ENCODE results near the gene QSOX2. TPM values are rescaled to one million over a fixed set of nuclear protein-coding genes. Genes with fewer than 3 reads are reported as not detected.

QSOX2 gene
- total and polyA plus RNA-seq, 2 experiments from 2014 or later = 9.2 to 29.2 TPM

GRCh38 chr9:136244122-136244968, 1.3 kb downstream of the QSOX2 start:
- Histone ChIP-seq H3K27me3 (ENCODE audit: insufficient read depth) (0 out of 2 replicates have a peak, but pooled peaks cover 8% of the 10 kb centered on the region), H3K27ac (ENCODE audit: low read depth) (peak overlapping the region; percentile 66; the same call in 1 of the 2 replicates), H3K4me1 (ENCODE audit: insufficient read depth) (peaks cover 21% of the 10 kb centered on the region), H3K9me2 (ENCODE audit: insufficient read depth) (no peaks in the 10 kb centered on the region), H2AFZ (no peak overlapping the region), H3K79me2 (replicated peaks; ENCODE audit: insufficient read depth) (peaks cover 57% of the 10 kb centered on the region), H3K4me3 (peak overlapping the region; percentile 84), H3F3A (replicated peaks; ENCODE audit: low read depth) (0 out of 2 replicates have a peak, but pooled peaks cover 5% of the 10 kb centered on the region), H3K4me2 (peak overlapping the region; percentile 99), H4K20me1 (replicated peaks; ENCODE audit: insufficient read depth) (peaks cover 44% of the 10 kb centered on the region), H3K36me3 (ENCODE audit: insufficient read depth) (no peaks in the 10 kb centered on the region)
- Mint-ChIP-seq H3K27me3 (ENCODE audit: insufficient read depth, low read depth, poor library complexity) (peaks cover 24% of the 10 kb centered on the region), H3K4me3 (peak overlapping the region; percentile 87), H3K36me3 (ENCODE audit: low read depth) (no peaks in the 10 kb centered on the region), H3K9me3 (no peaks in the 10 kb centered on the region), H3K4me1 (peaks cover 44% of the 10 kb centered on the region), H3K27ac (peak overlapping the region; percentile 41)
- DNase-seq (ENCODE audit: low spot score) (no peak), ATAC-seq (no peak)
- TF ChIP-seq NANOG (IDR thresholded peaks at IDR 0.05; ENCODE audit: borderline replicate concordance) (no peak), ZNF331 (CRISPR knock-in tag; IDR thresholded peaks at IDR 0.05; ENCODE audit: low read depth) (no peak), ZNF114 (CRISPR knock-in tag; IDR thresholded peaks at IDR 0.05) (no peak), STAT1 (IDR thresholded peaks at IDR 0.05; ENCODE audit: unreplicated experiment) (no peak), JUNB (IDR thresholded peaks at IDR 0.05; ENCODE audit: unreplicated experiment) (no peak), EZH2phosphoT487 (IDR thresholded peaks at IDR 0.05; ENCODE audit: unreplicated experiment) (no peak), EZH2 (IDR thresholded peaks at IDR 0.05; ENCODE audit: low read depth, unreplicated experiment) (no peak), CREB1 (CRISPR knock-in tag; IDR thresholded peaks at IDR 0.05; ENCODE audit: low read depth) (no peak), POLR2AphosphoS5 (IDR thresholded peaks at IDR 0.05; ENCODE audit: low read depth) (no peak)
- TF ChIP-seq, protein P1, sequence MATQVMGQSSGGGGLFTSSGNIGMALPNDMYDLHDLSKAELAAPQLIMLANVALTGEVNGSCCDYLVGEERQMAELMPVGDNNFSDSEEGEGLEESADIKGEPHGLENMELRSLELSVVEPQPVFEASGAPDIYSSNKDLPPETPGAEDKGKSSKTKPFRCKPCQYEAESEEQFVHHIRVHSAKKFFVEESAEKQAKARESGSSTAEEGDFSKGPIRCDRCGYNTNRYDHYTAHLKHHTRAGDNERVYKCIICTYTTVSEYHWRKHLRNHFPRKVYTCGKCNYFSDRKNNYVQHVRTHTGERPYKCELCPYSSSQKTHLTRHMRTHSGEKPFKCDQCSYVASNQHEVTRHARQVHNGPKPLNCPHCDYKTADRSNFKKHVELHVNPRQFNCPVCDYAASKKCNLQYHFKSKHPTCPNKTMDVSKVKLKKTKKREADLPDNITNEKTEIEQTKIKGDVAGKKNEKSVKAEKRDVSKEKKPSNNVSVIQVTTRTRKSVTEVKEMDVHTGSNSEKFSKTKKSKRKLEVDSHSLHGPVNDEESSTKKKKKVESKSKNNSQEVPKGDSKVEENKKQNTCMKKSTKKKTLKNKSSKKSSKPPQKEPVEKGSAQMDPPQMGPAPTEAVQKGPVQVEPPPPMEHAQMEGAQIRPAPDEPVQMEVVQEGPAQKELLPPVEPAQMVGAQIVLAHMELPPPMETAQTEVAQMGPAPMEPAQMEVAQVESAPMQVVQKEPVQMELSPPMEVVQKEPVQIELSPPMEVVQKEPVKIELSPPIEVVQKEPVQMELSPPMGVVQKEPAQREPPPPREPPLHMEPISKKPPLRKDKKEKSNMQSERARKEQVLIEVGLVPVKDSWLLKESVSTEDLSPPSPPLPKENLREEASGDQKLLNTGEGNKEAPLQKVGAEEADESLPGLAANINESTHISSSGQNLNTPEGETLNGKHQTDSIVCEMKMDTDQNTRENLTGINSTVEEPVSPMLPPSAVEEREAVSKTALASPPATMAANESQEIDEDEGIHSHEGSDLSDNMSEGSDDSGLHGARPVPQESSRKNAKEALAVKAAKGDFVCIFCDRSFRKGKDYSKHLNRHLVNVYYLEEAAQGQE (IDR thresholded peaks at IDR 0.05; ENCODE audit: unreplicated experiment) = no peak
- TF ChIP-seq, protein P2, sequence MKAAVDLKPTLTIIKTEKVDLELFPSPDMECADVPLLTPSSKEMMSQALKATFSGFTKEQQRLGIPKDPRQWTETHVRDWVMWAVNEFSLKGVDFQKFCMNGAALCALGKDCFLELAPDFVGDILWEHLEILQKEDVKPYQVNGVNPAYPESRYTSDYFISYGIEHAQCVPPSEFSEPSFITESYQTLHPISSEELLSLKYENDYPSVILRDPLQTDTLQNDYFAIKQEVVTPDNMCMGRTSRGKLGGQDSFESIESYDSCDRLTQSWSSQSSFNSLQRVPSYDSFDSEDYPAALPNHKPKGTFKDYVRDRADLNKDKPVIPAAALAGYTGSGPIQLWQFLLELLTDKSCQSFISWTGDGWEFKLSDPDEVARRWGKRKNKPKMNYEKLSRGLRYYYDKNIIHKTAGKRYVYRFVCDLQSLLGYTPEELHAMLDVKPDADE (IDR thresholded peaks at IDR 0.05) = no peak
- TF ChIP-seq, protein P3, sequence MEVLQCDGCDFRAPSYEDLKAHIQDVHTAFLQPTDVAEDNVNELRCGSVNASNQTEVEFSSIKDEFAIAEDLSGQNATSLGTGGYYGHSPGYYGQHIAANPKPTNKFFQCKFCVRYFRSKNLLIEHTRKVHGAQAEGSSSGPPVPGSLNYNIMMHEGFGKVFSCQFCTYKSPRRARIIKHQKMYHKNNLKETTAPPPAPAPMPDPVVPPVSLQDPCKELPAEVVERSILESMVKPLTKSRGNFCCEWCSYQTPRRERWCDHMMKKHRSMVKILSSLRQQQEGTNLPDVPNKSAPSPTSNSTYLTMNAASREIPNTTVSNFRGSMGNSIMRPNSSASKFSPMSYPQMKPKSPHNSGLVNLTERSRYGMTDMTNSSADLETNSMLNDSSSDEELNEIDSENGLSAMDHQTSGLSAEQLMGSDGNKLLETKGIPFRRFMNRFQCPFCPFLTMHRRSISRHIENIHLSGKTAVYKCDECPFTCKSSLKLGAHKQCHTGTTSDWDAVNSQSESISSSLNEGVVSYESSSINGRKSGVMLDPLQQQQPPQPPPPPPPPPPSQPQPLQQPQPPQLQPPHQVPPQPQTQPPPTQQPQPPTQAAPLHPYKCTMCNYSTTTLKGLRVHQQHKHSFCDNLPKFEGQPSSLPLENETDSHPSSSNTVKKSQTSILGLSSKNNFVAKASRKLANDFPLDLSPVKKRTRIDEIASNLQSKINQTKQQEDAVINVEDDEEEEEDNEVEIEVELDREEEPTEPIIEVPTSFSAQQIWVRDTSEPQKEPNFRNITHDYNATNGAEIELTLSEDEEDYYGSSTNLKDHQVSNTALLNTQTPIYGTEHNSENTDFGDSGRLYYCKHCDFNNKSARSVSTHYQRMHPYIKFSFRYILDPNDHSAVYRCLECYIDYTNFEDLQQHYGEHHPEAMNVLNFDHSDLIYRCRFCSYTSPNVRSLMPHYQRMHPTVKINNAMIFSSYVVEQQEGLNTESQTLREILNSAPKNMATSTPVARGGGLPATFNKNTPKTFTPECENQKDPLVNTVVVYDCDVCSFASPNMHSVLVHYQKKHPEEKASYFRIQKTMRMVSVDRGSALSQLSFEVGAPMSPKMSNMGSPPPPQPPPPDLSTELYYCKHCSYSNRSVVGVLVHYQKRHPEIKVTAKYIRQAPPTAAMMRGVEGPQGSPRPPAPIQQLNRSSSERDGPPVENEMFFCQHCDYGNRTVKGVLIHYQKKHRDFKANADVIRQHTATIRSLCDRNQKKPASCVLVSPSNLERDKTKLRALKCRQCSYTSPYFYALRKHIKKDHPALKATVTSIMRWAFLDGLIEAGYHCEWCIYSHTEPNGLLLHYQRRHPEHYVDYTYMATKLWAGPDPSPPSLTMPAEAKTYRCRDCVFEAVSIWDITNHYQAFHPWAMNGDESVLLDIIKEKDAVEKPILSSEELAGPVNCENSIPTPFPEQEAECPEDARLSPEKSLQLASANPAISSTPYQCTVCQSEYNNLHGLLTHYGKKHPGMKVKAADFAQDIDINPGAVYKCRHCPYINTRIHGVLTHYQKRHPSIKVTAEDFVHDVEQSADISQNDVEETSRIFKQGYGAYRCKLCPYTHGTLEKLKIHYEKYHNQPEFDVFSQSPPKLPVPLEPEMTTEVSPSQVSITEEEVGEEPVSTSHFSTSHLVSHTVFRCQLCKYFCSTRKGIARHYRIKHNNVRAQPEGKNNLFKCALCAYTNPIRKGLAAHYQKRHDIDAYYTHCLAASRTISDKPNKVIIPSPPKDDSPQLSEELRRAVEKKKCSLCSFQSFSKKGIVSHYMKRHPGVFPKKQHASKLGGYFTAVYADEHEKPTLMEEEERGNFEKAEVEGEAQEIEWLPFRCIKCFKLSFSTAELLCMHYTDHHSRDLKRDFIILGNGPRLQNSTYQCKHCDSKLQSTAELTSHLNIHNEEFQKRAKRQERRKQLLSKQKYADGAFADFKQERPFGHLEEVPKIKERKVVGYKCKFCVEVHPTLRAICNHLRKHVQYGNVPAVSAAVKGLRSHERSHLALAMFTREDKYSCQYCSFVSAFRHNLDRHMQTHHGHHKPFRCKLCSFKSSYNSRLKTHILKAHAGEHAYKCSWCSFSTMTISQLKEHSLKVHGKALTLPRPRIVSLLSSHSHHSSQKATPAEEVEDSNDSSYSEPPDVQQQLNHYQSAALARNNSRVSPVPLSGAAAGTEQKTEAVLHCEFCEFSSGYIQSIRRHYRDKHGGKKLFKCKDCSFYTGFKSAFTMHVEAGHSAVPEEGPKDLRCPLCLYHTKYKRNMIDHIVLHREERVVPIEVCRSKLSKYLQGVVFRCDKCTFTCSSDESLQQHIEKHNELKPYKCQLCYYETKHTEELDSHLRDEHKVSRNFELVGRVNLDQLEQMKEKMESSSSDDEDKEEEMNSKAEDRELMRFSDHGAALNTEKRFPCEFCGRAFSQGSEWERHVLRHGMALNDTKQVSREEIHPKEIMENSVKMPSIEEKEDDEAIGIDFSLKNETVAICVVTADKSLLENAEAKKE (CRISPR knock-in tag; IDR thresholded peaks at IDR 0.05) = no peak
- TF ChIP-seq, protein P4, sequence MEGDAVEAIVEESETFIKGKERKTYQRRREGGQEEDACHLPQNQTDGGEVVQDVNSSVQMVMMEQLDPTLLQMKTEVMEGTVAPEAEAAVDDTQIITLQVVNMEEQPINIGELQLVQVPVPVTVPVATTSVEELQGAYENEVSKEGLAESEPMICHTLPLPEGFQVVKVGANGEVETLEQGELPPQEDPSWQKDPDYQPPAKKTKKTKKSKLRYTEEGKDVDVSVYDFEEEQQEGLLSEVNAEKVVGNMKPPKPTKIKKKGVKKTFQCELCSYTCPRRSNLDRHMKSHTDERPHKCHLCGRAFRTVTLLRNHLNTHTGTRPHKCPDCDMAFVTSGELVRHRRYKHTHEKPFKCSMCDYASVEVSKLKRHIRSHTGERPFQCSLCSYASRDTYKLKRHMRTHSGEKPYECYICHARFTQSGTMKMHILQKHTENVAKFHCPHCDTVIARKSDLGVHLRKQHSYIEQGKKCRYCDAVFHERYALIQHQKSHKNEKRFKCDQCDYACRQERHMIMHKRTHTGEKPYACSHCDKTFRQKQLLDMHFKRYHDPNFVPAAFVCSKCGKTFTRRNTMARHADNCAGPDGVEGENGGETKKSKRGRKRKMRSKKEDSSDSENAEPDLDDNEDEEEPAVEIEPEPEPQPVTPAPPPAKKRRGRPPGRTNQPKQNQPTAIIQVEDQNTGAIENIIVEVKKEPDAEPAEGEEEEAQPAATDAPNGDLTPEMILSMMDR (conservative IDR thresholded peaks at IDR 0.05; ENCODE audit: low read depth in 2 of 2) = no peak
